ENCODE measurements around the gene SUFU. TPM values are rescaled to one million over a fixed set of nuclear protein-coding genes. Genes with fewer than 3 reads are reported as not detected.

The SUFU gene
- total and polyA plus RNA-seq, 8 donors: 0.29 to 26.3 (median 3.7) TPM

- Histone ChIP-seq H3K27ac (no peak overlapping the region), H3K36me3 (peaks cover 0 to 19% (median 9%) of the 10 kb centered on the region in 4 donors), H3K4me1 (no peaks in the 10 kb centered on the region), H3K27me3 (no peaks in the 10 kb centered on the region), H3K4me3 (no peak overlapping the region), H3K9me3 (no peaks in the 10 kb centered on the region)
- no peak for DNase-seq
- no peak for TF ChIP-seq POLR2A (IDR thresholded peaks at IDR 0.05)
- TF ChIP-seq, protein P1, sequence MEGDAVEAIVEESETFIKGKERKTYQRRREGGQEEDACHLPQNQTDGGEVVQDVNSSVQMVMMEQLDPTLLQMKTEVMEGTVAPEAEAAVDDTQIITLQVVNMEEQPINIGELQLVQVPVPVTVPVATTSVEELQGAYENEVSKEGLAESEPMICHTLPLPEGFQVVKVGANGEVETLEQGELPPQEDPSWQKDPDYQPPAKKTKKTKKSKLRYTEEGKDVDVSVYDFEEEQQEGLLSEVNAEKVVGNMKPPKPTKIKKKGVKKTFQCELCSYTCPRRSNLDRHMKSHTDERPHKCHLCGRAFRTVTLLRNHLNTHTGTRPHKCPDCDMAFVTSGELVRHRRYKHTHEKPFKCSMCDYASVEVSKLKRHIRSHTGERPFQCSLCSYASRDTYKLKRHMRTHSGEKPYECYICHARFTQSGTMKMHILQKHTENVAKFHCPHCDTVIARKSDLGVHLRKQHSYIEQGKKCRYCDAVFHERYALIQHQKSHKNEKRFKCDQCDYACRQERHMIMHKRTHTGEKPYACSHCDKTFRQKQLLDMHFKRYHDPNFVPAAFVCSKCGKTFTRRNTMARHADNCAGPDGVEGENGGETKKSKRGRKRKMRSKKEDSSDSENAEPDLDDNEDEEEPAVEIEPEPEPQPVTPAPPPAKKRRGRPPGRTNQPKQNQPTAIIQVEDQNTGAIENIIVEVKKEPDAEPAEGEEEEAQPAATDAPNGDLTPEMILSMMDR (IDR thresholded peaks at IDR 0.05): no peak
- no peak for TF ChIP-seq POLR2AphosphoS5 (IDR thresholded peaks at IDR 0.05)
- no peak for TF ChIP-seq EP300 (IDR thresholded peaks at IDR 0.05)
- intact Hi-C loops (cut with DNase I; ENCODE audit: low total_unique reads): no loop called here
- WGBS, 5 donors: 78 to 91% (median 86%) methylated on average over 2 of the region's 2 CpGs
These were observed 35.0 kb downstream of the SUFU start for GRCh38 chr10:102538811-102539210.

DNA sequence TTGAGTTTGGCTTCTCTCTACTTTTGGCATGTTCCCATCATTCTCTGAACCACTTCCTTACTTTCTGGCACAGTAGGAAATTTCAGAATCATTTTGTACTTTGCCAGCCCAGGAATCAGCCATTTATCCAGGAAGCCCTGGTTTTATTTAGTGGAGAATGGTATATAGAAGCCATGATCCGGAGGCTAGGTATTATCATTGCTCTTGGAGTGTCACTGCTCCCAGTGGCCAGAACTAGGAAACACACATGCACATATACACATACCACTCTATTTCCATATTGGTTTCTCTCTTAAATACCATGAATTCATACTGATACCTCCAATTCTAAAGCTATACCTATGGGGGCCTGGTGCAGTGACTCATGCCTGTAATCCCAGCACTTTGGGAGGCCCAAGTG lies 36.3 kb downstream of the SUFU start:
- Histone ChIP-seq H3K36me3 (peaks cover 0 to 9% (median 2%) of the 10 kb centered on the region in 4 donors), H3K27me3 (no peaks in the 10 kb centered on the region), H3K9me3 (no peaks in the 10 kb centered on the region), H3K27ac (no peak overlapping the region), H3K4me1 (no peaks in the 10 kb centered on the region), H3K4me3 (no peak overlapping the region)
- intact Hi-C loops (cut with DNase I; ENCODE audit: low total_unique reads): no loop called here
- TF ChIP-seq, protein P1 (IDR thresholded peaks at IDR 0.05): no peak
- no peak for TF ChIP-seq EP300 (IDR thresholded peaks at IDR 0.05)
- DNase-seq: peak in 1 of 2 donors; percentile 16
- 71 to 94% (median 89%) methylated on average over 1 of the region's 1 CpG for WGBS, 5 donors

GRCh38 chr10:102542800-102543418 lies 39.1 kb downstream of the SUFU start:
- WGBS, 5 donors: 76 to 93% (median 85%) methylated on average over 8 of the region's 8 CpGs
- H3K27ac ChIP-seq: no peak overlapping the region
- H3K27me3 ChIP-seq: no peaks in the 10 kb centered on the region
- intact Hi-C loops (cut with DNase I; ENCODE audit: low total_unique reads): no loop called here
- H3K4me1 ChIP-seq: peaks cover 0 to 17% (median 7%) of the 10 kb centered on the region in 4 donors
- no peaks in the 10 kb centered on the region for H3K9me3 ChIP-seq
- TF ChIP-seq, protein P1 (IDR thresholded peaks at IDR 0.05): no peak
- H3K4me3 ChIP-seq: no peak overlapping the region
- no peak for DNase-seq
- no peaks in the 10 kb centered on the region for H3K36me3 ChIP-seq

DNA sequence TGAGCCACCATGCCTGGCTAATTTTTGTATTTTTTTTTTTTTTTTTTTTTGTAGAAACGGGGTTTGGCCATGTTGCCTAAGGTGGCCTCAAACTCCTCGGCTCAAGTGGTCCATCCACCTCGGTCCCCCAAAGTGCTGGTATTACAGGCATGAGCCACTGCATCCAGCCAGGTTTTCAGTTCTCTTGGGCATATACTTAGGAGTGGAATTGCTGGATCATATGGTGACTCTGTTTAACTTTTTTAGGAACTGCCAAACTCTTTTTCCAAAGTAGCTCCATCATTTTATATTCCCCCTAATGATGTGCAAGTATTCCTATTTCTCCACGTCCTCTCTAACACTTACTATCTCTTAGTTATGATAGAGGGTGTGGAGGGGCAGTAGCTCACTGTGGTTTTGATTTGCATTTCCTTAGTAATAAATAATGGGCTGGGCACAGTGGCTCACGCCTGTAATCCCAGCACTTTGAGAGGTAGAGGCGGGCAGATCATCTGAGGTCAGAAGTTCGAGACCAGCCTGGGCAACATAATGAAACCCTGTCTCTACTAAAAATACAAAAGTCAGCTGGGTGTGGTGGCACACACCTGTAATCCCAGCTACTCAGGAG lies 41.6 kb downstream of the SUFU start:
- 89 to 96% (median 92%) methylated on average over 7 of the region's 7 CpGs for WGBS, 5 donors
- no peak for DNase-seq
- intact Hi-C loops (cut with DNase I; ENCODE audit: low total_unique reads): no loop called here
- H3K27ac ChIP-seq: no peak overlapping the region
- TF ChIP-seq, protein P1 (IDR thresholded peaks at IDR 0.05): no peak
- no peak for TF ChIP-seq POLR2AphosphoS5 (IDR thresholded peaks at IDR 0.05)
- TF ChIP-seq POLR2A (IDR thresholded peaks at IDR 0.05): no peak
- TF ChIP-seq EP300 (IDR thresholded peaks at IDR 0.05): no peak
- no peaks in the 10 kb centered on the region for H3K27me3 ChIP-seq
- H3K36me3 ChIP-seq: peaks cover 0 to 8% (median 7%) of the 10 kb centered on the region in 4 donors
- no peaks in the 10 kb centered on the region for H3K9me3 ChIP-seq
- H3K4me3 ChIP-seq: no peak overlapping the region
- peaks cover 0 to 17% (median 7%) of the 10 kb centered on the region in 4 donors for H3K4me1 ChIP-seq

Data from stomach (tissue), 9 donors.